ENCODE results near the gene ANKRD44. TPM values are rescaled to one million over a fixed set of nuclear protein-coding genes. Genes with fewer than 3 reads are reported as not detected.
"Not testable (repeated sequence)": the region's sequence is repeated elsewhere in the genome, so short reads cannot be mapped to it uniquely, and the experiment has no call there.

ANKRD44 gene
- total and polyA plus RNA-seq, 7 donors = 0.35 to 9.3 (median 1.7) TPM

DNA sequence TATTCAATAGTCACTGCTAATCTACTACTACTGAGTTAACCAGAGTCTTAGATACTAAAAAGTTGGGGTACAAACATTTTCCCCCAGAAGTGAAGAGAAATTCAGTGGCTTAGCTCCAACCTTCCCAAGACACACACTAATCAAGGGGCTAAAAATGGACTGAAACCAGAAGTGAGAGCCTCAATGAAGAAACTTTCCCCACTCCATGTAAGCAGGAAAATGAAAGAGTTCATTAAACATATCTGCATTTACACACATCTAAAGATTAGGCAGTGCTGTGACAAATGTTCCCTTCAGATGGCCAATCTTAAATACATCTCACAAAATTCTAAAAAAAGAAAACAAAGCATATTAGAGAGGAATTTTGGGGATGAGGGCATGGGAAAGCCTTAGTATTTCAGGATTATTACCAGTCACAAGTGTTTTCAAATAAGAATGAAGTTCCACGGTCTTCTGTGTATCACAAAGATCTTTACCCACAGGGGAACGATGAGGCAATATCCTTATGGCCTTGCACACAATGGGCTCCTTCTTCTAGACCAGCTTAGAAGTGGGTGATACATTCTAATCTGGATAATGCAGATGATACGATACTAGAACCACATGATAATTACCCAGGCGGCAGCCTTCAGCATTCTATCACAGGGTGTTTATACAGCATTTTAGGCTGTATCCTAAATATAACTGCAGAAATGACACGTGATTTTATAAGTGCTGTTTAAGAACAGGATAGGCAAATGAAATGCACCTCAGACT, 17.1 kb downstream of the ANKRD44 start:
- no peaks in the 10 kb centered on the region for H3K36me3 ChIP-seq (ENCODE audit: insufficient read depth in 1 of 2, low read depth in 1 of 2)
- H3K4me1 ChIP-seq = peaks cover 14% of the 10 kb centered on the region
- no peaks in the 10 kb centered on the region for H3K9me3 ChIP-seq
- no peaks in the 10 kb centered on the region for H3K27me3 ChIP-seq (ENCODE audit: insufficient read depth in 3 of 3, low read length in 2 of 3)
- ATAC-seq = no peak
- DNase-seq = no peak
- 57 to 68% (median 62%) methylated on average over 5 of the region's 5 CpGs for WGBS, 3 donors
- intact Hi-C loops (cut with DNase I) = no loop called here
- TF ChIP-seq, protein P1, sequence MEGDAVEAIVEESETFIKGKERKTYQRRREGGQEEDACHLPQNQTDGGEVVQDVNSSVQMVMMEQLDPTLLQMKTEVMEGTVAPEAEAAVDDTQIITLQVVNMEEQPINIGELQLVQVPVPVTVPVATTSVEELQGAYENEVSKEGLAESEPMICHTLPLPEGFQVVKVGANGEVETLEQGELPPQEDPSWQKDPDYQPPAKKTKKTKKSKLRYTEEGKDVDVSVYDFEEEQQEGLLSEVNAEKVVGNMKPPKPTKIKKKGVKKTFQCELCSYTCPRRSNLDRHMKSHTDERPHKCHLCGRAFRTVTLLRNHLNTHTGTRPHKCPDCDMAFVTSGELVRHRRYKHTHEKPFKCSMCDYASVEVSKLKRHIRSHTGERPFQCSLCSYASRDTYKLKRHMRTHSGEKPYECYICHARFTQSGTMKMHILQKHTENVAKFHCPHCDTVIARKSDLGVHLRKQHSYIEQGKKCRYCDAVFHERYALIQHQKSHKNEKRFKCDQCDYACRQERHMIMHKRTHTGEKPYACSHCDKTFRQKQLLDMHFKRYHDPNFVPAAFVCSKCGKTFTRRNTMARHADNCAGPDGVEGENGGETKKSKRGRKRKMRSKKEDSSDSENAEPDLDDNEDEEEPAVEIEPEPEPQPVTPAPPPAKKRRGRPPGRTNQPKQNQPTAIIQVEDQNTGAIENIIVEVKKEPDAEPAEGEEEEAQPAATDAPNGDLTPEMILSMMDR (IDR thresholded peaks at IDR 0.05) = no peak
- no peak overlapping the region for H3K4me3 ChIP-seq
- peak overlapping the region; percentile 17 for H3K27ac ChIP-seq

DNA sequence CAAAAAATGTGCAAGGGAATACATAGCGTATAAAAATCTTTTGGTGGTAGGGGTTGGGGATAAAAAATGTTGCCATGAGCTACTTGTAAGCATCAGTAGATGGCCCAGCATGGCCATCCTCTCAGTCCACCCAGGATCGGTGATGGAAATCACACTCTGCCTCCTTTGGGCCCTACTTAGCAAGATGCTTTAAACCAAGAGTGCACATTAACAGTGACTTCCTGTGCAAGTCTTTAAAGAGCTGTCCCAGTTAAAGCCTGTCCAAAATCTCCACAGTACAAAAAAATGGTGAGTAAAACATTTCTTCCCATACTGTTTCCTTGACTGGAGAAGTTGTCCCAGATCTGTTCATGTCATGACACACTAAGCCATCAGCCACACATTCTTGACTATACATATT, 18.0 kb downstream of the ANKRD44 start:
- DNase-seq (no peak), ATAC-seq (no peak)
- Histone ChIP-seq H3K4me3 (no peak overlapping the region), H3K36me3 (ENCODE audit: insufficient read depth in 1 of 2, low read depth in 1 of 2) (no peaks in the 10 kb centered on the region), H3K27ac (no peak overlapping the region), H3K27me3 (ENCODE audit: insufficient read depth in 3 of 3, low read length in 2 of 3) (no peaks in the 10 kb centered on the region), H3K4me1 (peaks cover 14% of the 10 kb centered on the region), H3K9me3 (no peaks in the 10 kb centered on the region)
- intact Hi-C loops (cut with DNase I) = no loop called here
- TF ChIP-seq, protein P1 (IDR thresholded peaks at IDR 0.05) = no peak
- WGBS, 3 donors = 93 to 98% (median 97%) methylated on average over 2 of the region's 2 CpGs

DNA sequence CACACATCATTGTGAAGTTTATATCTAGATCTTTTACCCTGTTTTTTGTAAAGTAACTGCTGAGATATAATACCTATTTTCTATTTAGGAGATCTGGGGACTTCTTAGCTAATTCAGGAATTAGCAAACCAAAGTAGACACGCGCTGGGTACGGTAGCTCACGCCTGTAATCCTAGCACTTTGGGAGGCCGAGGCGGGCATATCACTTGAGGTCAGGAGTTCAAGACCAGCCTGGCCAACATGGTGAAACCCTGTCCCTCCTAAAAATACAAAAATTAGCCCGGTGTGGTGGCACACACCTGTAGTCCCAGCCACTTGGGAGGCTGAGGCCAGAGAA, 23.0 kb downstream of the ANKRD44 start:
- 92 to 95% (median 95%) methylated on average over 7 of the region's 7 CpGs for WGBS, 3 donors
- not testable (repeated sequence) for ATAC-seq

DNA sequence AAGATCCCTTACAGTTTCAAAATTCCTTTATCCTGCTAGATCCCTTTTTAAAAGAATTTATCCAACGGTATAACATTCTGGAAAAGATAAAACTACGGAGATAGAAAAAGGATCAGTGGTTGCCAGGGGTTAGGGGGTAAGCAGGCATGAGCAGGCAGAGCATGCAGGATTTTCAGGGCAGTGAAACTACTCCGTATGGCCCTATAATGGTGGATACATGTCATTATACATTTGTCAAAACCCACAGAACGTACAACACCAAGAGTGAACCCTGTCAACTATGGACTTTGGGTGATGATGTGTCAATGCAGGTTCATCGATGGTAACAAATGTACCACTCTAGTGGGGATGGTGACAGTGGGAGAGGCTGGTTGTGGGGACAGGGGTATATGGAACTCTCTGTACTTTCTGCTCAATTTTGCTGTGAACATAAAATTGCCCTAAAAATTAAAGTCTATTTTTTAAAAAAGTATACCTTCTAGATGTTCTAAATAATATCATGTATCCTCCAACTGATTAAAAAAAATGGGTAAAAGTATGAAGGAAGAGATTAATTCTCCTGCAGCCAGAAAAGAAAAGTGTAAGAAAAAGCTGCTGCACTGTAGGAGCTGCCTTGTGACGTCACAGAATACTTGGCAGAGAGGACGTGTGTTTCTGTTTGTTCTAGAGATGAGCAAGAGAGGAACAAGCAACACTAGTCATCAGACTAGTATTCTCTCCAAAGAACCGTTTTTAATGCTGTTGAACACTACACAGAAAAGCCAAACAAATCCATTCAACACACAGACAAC, 23.6 kb downstream of the ANKRD44 start:
- H3K4me3 ChIP-seq = no peak overlapping the region
- DNase-seq (no peak), ATAC-seq (peak in 2 of 4 donors; percentile 42 to 46)
- no peak overlapping the region for H3K27ac ChIP-seq
- H3K27me3 ChIP-seq (ENCODE audit: insufficient read depth in 3 of 3, low read length in 2 of 3) = no peaks in the 10 kb centered on the region
- intact Hi-C loops (cut with DNase I) = no loop called here
- no peaks in the 10 kb centered on the region for H3K4me1 ChIP-seq
- 57 to 65% (median 65%) methylated on average over 8 of the region's 8 CpGs for WGBS, 3 donors
- H3K36me3 ChIP-seq (ENCODE audit: insufficient read depth in 1 of 2, low read depth in 1 of 2) = no peaks in the 10 kb centered on the region
- TF ChIP-seq, protein P1 (IDR thresholded peaks at IDR 0.05) = no peak
- H3K9me3 ChIP-seq = no peaks in the 10 kb centered on the region

More for the DNA sequence above, 23.0 kb downstream of the ANKRD44 start:
- H3K4me3 ChIP-seq; H3K4me1 ChIP-seq; H3K27me3 ChIP-seq (ENCODE audit: insufficient read depth in 3 of 3, low read length in 2 of 3); DNase-seq; H3K27ac ChIP-seq; H3K36me3 ChIP-seq (ENCODE audit: insufficient read depth in 1 of 2, low read depth in 1 of 2); intact Hi-C loops (cut with DNase I); H3K9me3 ChIP-seq: not testable (repeated sequence)

DNA sequence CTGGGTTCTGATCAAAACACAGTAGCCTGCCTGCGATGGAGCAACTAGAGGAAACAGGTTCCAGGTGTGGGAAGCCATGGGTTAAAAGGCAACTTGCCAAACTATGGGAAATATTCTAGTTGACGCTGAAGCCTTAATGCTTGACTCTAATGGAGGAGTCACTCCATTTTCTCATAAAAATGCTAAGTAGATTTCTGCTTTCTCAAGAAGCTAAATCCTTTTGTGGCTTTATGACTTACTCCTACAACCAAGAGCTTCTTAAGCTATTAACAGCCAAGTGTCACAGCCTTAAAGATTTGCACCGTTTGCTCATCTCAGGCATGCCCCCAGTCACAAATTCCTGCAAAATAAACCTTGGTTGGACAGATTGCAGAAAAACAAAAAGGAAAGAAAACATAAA, 25.2 kb downstream of the ANKRD44 start:
- intact Hi-C loops (cut with DNase I) = no loop called here
- Histone ChIP-seq H3K27ac (no peak overlapping the region), H3K4me3 (no peak overlapping the region), H3K9me3 (no peaks in the 10 kb centered on the region), H3K4me1 (peaks cover 6% of the 10 kb centered on the region), H3K36me3 (ENCODE audit: insufficient read depth in 1 of 2, low read depth in 1 of 2) (no peaks in the 10 kb centered on the region), H3K27me3 (ENCODE audit: insufficient read depth in 3 of 3, low read length in 2 of 3) (no peaks in the 10 kb centered on the region)
- WGBS, 3 donors = 76 to 87% (median 81%) methylated on average over 3 of the region's 3 CpGs
- TF ChIP-seq, protein P1 (IDR thresholded peaks at IDR 0.05) = no peak
- no peak for DNase-seq
- no peak for ATAC-seq
